ENCODE results near the gene RDX. TPM values are rescaled to one million over a fixed set of nuclear protein-coding genes. Genes with fewer than 3 reads are reported as not detected.

RDX gene
- total and polyA plus RNA-seq, 10 of the 15 experiments (the other 5 are each of a cell fraction or from before 2014, with no cell fraction given): 24.6 to 62.2 (median 47.8) TPM

- TF ChIP-seq, protein P1, sequence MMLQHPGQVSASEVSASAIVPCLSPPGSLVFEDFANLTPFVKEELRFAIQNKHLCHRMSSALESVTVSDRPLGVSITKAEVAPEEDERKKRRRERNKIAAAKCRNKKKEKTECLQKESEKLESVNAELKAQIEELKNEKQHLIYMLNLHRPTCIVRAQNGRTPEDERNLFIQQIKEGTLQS (IDR thresholded peaks at IDR 0.05; ENCODE audit: borderline replicate concordance, extremely low read depth, low read depth, low read length): no peak
- TF ChIP-seq ESRRA (IDR thresholded peaks at IDR 0.05; ENCODE audit: low read length): no peak
- TF ChIP-seq PAX5 (IDR thresholded peaks at IDR 0.05; ENCODE audit: borderline replicate concordance, low read depth, low read length): no peak
- TF ChIP-seq RAD51 (IDR thresholded peaks at IDR 0.05): no peak
- no peak for TF ChIP-seq HCFC1 (IDR thresholded peaks at IDR 0.05; ENCODE audit: low read length)
- TF ChIP-seq SRF (IDR thresholded peaks at IDR 0.05; ENCODE audit: low read depth in 2 of 2, low read length in 2 of 2): no peak
These were observed 78.5 kb downstream of the RDX start (continued) for GRCh38 chr11:110217936-110218335.

GRCh38 chr11:110217223-110217877 lies 79.1 kb downstream of the RDX start:
- WGBS (ENCODE audit: insufficient coverage, insufficient replicate concordance, low lambda C conversion rate, missing lambda C conversion rate): 64% methylated on average over 12 of the region's 12 CpGs
- ATAC-seq: no peak; the same call in 1 of the 3 replicates
- Histone ChIP-seq H2AFZ (ENCODE audit: control insufficient read depth, low read depth, low read length) (no peak overlapping the region), H3K4me3 (no peak overlapping the region), H3K4me2 (ENCODE audit: control insufficient read depth, insufficient read depth) (no peak overlapping the region), H4K20me1 (ENCODE audit: control insufficient read depth, insufficient read depth) (no peaks in the 10 kb centered on the region), H3K27me3 (replicated peaks in 1 of 2; ENCODE audit: control insufficient read depth in 2 of 2, insufficient read depth in 2 of 2, low read length in 1 of 2) (no peaks in the 10 kb centered on the region), H3K9ac (ENCODE audit: control insufficient read depth, insufficient read depth, low read length) (no peak overlapping the region), H3K79me2 (ENCODE audit: control insufficient read depth, insufficient read depth, low read length) (no peaks in the 10 kb centered on the region), H3K27ac (ENCODE audit: control insufficient read depth, insufficient read depth) (no peak overlapping the region), H3K9me3 (replicated peaks; ENCODE audit: control insufficient read depth, insufficient read depth, low read length) (no peaks in the 10 kb centered on the region), H3K4me1 (ENCODE audit: control insufficient read depth, insufficient read depth, low read length) (no peaks in the 10 kb centered on the region), H3K36me3 (ENCODE audit: control insufficient read depth in 2 of 2, insufficient read depth in 2 of 2, low read length in 1 of 2) (no peaks in the 10 kb centered on the region)
- SMC1A ChIA-PET (ENCODE audit: uncharacterized antibody, unreplicated experiment): interaction anchor here (0.9 to 2.4 kb wide), 6 partner anchors 11 to 150 kb away, joined by 3 to 8 read pairs (median 5); no protein-coding TSS in a partner anchor
- RAD21 ChIA-PET (ENCODE audit: unreplicated experiment): interaction anchor here (1.2 kb wide), 1 partner anchor 17 kb away, joined by 3 read pairs; no protein-coding TSS in a partner anchor
- POLR2A ChIA-PET: interaction anchor here (0.5 kb wide), 1 partner anchor 89 kb away, joined by 4 read pairs; no protein-coding TSS in a partner anchor
- in situ Hi-C loops (cut with MboI): no loop called here
- no peak for FAIRE-seq
- no peak for DNase-seq (ENCODE audit: low read depth, low spot score)
- TSS peak; percentile 22 for BruUV-seq (replicated peaks)
- intact Hi-C loops (cut with micrococcal nuclease; ENCODE audit: unreplicated experiment): no loop called here
- CTCF ChIA-PET: interaction anchor here (0.6 kb wide), 1 partner anchor 284 kb away, joined by 3 read pairs; no protein-coding TSS in a partner anchor
- TF ChIP-seq, protein P2, sequence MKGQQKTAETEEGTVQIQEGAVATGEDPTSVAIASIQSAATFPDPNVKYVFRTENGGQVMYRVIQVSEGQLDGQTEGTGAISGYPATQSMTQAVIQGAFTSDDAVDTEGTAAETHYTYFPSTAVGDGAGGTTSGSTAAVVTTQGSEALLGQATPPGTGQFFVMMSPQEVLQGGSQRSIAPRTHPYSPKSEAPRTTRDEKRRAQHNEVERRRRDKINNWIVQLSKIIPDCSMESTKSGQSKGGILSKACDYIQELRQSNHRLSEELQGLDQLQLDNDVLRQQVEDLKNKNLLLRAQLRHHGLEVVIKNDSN (IDR thresholded peaks at IDR 0.05; ENCODE audit: borderline replicate concordance, extremely low read length, insufficient read depth, low read depth, low read length): no peak
- TF ChIP-seq PAX8 (IDR thresholded peaks at IDR 0.05) (no peak), BCL11A (IDR thresholded peaks at IDR 0.05; ENCODE audit: low read depth, low read length) (no peak), TCF3 (IDR thresholded peaks at IDR 0.05; ENCODE audit: borderline replicate concordance, insufficient read depth, low read depth, low read length) (no peak), YY1 (IDR thresholded peaks at IDR 0.05; ENCODE audit: low read depth, low read length) (no peak), SKIL (IDR thresholded peaks at IDR 0.05; ENCODE audit: low read depth, poor library complexity, severe bottlenecking) (no peak), ZNF687 (IDR thresholded peaks at IDR 0.05) (no peak), SPI1 (IDR thresholded peaks at IDR 0.05; ENCODE audit: borderline replicate concordance, insufficient read depth, low read depth, low read length) (no peak), IKZF1 (conservative IDR thresholded peaks at IDR 0.05) (no peak)
